ENCODE measurements around the gene COL4A3. TPM values are rescaled to one million over a fixed set of nuclear protein-coding genes. Genes with fewer than 3 reads are reported as not detected.

The COL4A3 gene
- polyA plus RNA-seq, 2 of the 4 experiments (the other 2 are of a cell fraction), result 1.8 to 6.8 TPM

DNA sequence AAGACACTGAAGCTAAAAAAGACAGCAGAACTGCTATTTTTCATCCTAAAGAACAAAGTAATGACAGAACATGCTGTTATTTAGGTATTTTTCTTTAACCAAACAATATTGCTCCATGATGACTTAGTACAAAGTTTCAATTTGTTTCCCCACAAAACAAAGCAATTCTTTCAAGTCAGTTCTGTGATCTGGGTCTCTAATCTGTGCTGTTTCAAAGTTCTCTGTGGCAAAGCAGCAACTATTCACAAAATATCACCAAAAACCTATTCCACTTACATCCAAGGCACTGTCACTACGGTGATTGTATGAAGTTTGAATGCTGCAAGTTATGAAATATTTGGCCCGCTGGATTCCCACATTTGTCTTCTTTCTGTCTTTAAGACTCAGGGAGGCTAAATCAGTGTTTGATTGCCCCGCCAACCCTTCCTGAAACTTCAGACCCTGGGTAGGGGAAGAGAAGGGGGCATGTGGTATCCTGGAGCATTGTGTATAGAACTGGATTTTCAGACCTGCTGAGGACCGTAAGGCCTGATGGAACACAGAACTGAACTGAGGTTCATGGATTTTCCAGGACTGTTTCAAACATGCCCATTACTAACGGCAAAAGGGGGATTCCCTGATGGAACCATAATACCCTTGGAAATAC is 147.6 kb downstream of the COL4A3 start:
- no peak overlapping the region for H3K4me3 ChIP-seq
- no peaks in the 10 kb centered on the region for H3K9me3 ChIP-seq
- H3K27ac ChIP-seq, result no peak overlapping the region
- ATAC-seq (no peak), FAIRE-seq (no peak), DNase-seq (ENCODE audit: low read depth in 1 of 2, low spot score in 1 of 2) (no peak)
- no peaks in the 10 kb centered on the region for H3K4me1 ChIP-seq
- H3K4me2 ChIP-seq, result no peak overlapping the region
- CTCF ChIA-PET, result no interaction called here
- POLR2A ChIA-PET, result no interaction called here
- WGBS (ENCODE audit: missing lambda C conversion rate), result 96% methylated on average over 5 of the region's 5 CpGs
- TF ChIP-seq CHD2 (IDR thresholded peaks at IDR 0.05; ENCODE audit: low read length, partially characterized antibody), result no peak
- TF ChIP-seq SREBF2 (IDR thresholded peaks at IDR 0.05), result no peak
- no peak for TF ChIP-seq HMGXB4 (CRISPR knock-in tag; IDR thresholded peaks at IDR 0.05; ENCODE audit: borderline replicate concordance)
- TF ChIP-seq ZFP36 (IDR thresholded peaks at IDR 0.05; ENCODE audit: borderline replicate concordance, partially characterized antibody), result no peak
- no peak for TF ChIP-seq MAX (IDR thresholded peaks at IDR 0.05)
- TF ChIP-seq MAZ (IDR thresholded peaks at IDR 0.05; ENCODE audit: borderline replicate concordance, low read depth, low read length), result no peak
- no peak for TF ChIP-seq KDM5A (IDR thresholded peaks at IDR 0.05)
- TF ChIP-seq, protein P1, sequence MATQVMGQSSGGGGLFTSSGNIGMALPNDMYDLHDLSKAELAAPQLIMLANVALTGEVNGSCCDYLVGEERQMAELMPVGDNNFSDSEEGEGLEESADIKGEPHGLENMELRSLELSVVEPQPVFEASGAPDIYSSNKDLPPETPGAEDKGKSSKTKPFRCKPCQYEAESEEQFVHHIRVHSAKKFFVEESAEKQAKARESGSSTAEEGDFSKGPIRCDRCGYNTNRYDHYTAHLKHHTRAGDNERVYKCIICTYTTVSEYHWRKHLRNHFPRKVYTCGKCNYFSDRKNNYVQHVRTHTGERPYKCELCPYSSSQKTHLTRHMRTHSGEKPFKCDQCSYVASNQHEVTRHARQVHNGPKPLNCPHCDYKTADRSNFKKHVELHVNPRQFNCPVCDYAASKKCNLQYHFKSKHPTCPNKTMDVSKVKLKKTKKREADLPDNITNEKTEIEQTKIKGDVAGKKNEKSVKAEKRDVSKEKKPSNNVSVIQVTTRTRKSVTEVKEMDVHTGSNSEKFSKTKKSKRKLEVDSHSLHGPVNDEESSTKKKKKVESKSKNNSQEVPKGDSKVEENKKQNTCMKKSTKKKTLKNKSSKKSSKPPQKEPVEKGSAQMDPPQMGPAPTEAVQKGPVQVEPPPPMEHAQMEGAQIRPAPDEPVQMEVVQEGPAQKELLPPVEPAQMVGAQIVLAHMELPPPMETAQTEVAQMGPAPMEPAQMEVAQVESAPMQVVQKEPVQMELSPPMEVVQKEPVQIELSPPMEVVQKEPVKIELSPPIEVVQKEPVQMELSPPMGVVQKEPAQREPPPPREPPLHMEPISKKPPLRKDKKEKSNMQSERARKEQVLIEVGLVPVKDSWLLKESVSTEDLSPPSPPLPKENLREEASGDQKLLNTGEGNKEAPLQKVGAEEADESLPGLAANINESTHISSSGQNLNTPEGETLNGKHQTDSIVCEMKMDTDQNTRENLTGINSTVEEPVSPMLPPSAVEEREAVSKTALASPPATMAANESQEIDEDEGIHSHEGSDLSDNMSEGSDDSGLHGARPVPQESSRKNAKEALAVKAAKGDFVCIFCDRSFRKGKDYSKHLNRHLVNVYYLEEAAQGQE (IDR thresholded peaks at IDR 0.05), result no peak
- no peak for TF ChIP-seq BHLHE40 (IDR thresholded peaks at IDR 0.05; ENCODE audit: low read depth, low read length)
- no peak for TF ChIP-seq NFE2L2 (conservative IDR thresholded peaks at IDR 0.05; ENCODE audit: low read length)
- no peak for TF ChIP-seq CTCF (IDR thresholded peaks at IDR 0.05)
- no peak for TF ChIP-seq HOXB5 (CRISPR knock-in tag; IDR thresholded peaks at IDR 0.05)
- no peak for TF ChIP-seq PBX3 (IDR thresholded peaks at IDR 0.05)
- TF ChIP-seq CEBPB (IDR thresholded peaks at IDR 0.05), result no peak
- no peak for TF ChIP-seq JUN (IDR thresholded peaks at IDR 0.05)
- no peak for TF ChIP-seq NR3C1 (IDR thresholded peaks at IDR 0.05)
- TF ChIP-seq, protein P2, sequence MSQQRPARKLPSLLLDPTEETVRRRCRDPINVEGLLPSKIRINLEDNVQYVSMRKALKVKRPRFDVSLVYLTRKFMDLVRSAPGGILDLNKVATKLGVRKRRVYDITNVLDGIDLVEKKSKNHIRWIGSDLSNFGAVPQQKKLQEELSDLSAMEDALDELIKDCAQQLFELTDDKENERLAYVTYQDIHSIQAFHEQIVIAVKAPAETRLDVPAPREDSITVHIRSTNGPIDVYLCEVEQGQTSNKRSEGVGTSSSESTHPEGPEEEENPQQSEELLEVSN (IDR thresholded peaks at IDR 0.05; ENCODE audit: borderline replicate concordance, low read depth), result no peak
- no peak for TF ChIP-seq MAFK (IDR thresholded peaks at IDR 0.05; ENCODE audit: partially characterized antibody)
- TF ChIP-seq, protein P3, sequence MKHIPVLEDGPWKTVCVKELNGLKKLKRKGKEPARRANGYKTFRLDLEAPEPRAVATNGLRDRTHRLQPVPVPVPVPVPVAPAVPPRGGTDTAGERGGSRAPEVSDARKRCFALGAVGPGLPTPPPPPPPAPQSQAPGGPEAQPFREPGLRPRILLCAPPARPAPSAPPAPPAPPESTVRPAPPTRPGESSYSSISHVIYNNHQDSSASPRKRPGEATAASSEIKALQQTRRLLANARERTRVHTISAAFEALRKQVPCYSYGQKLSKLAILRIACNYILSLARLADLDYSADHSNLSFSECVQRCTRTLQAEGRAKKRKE (CRISPR knock-in tag; IDR thresholded peaks at IDR 0.05; ENCODE audit: low read depth), result no peak
